Memory B cell (primary cell): ENCODE measurements around the gene SLIT2.

Experiments
- ATAC-seq: fragments of 150-1000 bp; cut with Tn5 transposase; 2 replicates; pipeline ENCODE4 v1.10.0; 2021; ENCODE audit warnings: low read depth, mild to moderate bottlenecking, moderate library complexity
- DNase-seq, 2 donors: peaks; one replicate each; pipeline ENCODE4 v3.0.0; 2022; ENCODE audit warnings: low spot score in 2 of 2
- H3K27ac Mint-ChIP-seq: one replicate; pipeline ENCODE4 v1.8.0; 2022; ENCODE audit warnings: mild to moderate bottlenecking, moderate library complexity, mixed read lengths
- H3K27me3 Mint-ChIP-seq: one replicate; pipeline ENCODE4 v1.8.0; 2022; ENCODE audit warnings: mixed read lengths
- H3K36me3 Mint-ChIP-seq: one replicate; pipeline ENCODE4 v1.8.0; 2022; ENCODE audit warnings: mild to moderate bottlenecking, mixed read lengths
- H3K4me1 Mint-ChIP-seq: one replicate; pipeline ENCODE4 v1.8.0; 2022; ENCODE audit warnings: mixed read lengths
- H3K4me3 Mint-ChIP-seq: one replicate; pipeline ENCODE4 v1.8.0; 2022; ENCODE audit warnings: mild to moderate bottlenecking, moderate library complexity, mixed read lengths
- H3K9me3 Mint-ChIP-seq: one replicate; pipeline ENCODE4 v1.8.0; 2022; ENCODE audit warnings: mixed read lengths

SLIT2 gene

DNA sequence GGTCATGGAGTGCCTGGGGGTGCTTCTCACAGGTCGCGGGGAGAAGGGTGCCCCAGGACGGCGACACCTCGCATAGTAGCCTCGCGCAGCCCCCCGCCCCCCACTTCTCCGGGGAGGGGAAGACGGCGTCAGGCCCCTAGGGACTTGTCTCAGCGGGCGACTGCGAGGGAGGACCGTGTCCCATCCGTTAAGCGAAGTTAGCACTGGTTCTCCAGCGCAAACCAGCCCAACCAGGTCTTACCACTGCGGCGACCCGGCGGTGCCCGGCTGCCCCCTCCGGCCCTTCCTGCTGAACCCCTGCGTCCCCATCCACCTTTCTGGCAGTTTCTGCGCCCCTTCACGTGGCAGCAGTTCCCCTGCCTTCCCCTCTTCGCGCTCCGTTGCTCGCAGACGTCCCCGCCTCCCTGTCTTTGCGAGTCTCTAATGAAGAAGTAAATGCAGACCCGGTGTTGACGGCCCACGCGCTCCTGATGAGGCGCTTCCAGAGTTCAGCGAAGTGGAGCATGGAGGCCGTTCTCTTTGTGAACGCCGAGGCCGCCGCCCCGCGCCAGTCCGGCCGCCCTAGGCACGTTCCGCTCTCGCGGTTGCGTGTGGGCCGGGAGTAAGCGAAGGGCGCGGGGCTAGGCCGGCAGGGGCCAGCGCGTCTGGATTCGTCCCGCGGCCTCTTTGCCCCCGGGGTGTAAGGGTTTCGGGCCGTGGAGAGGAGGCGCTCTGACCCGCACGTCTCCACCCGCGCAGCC lies 3.0 kb downstream of the SLIT2 start:
- H3K4me1 Mint-ChIP-seq, result peaks cover 16% of the 10 kb centered on the region
- H3K27ac Mint-ChIP-seq, result no peak overlapping the region
- DNase-seq (no peak), ATAC-seq (peak; percentile 42)
- H3K9me3 Mint-ChIP-seq, result no peaks in the 10 kb centered on the region
- peaks cover 25% of the 10 kb centered on the region for H3K27me3 Mint-ChIP-seq
- no peaks in the 10 kb centered on the region for H3K36me3 Mint-ChIP-seq
- peak overlapping the region; percentile 79 for H3K4me3 Mint-ChIP-seq

GRCh38 chr4:20255251-20255586 lies 3.5 kb downstream of the SLIT2 start:
- H3K27me3 Mint-ChIP-seq, result peaks cover 25% of the 10 kb centered on the region
- no peak overlapping the region for H3K27ac Mint-ChIP-seq
- peak overlapping the region; percentile 15 for H3K4me3 Mint-ChIP-seq
- no peak for DNase-seq
- peaks cover 16% of the 10 kb centered on the region for H3K4me1 Mint-ChIP-seq
- H3K36me3 Mint-ChIP-seq, result no peaks in the 10 kb centered on the region
- ATAC-seq, result no peak
- no peaks in the 10 kb centered on the region for H3K9me3 Mint-ChIP-seq

DNA sequence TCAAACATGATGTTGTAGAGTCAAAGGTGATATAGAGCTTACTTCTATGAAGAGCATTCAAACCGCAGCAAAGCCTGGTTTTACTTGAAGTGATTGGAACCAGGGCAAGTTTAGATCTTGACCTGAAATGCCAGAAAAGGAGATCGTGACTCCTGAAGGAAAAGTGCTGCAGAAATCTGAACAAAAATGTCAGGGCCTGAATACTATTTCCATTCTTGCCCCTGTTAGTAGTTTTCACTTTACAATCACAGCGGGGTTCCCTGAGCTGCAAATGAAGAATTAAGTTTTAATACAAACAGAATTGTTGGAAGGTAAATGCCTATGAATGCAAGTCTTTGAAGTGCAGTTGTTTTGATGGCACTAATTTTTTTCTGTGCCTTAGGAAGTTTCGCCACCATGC lies 4.1 kb downstream of the SLIT2 start:
- Mint-ChIP-seq H3K4me3 (no peak overlapping the region), H3K27ac (no peak overlapping the region), H3K9me3 (no peaks in the 10 kb centered on the region), H3K4me1 (peaks cover 16% of the 10 kb centered on the region), H3K36me3 (no peaks in the 10 kb centered on the region), H3K27me3 (peaks cover 24% of the 10 kb centered on the region)
- DNase-seq (no peak), ATAC-seq (no peak)

DNA sequence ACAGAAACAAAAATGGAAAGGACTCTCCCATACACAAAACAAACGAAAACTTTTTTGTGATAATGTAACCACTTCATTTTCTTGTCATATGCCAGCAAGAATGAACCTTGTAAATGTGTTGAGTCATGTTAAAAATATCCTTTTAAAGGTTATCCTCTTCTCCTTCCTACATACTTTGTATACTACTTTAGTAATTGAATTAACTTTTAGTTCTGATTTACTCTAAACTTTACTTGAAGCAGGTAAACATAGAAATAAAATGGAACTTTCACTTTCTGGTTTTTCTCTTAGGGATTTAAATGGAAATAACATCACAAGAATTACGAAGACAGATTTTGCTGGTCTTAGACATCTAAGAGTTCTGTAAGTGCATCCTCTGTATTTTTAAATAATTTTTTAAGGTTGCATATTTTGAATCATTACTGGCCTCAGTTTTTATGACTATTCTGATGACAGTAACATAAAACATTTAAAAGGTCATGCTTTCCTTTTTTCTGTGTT lies 4.7 kb downstream of the SLIT2 start:
- peaks cover 22% of the 10 kb centered on the region for H3K27me3 Mint-ChIP-seq
- no peaks in the 10 kb centered on the region for H3K36me3 Mint-ChIP-seq
- ATAC-seq, result no peak
- peaks cover 16% of the 10 kb centered on the region for H3K4me1 Mint-ChIP-seq
- no peaks in the 10 kb centered on the region for H3K9me3 Mint-ChIP-seq
- DNase-seq, result no peak
- no peak overlapping the region for H3K27ac Mint-ChIP-seq
- H3K4me3 Mint-ChIP-seq, result no peak overlapping the region

- no peak overlapping the region for H3K4me3 Mint-ChIP-seq
- peaks cover 8% of the 10 kb centered on the region for H3K27me3 Mint-ChIP-seq
- no peaks in the 10 kb centered on the region for H3K9me3 Mint-ChIP-seq
- H3K27ac Mint-ChIP-seq, result no peak overlapping the region
- ATAC-seq, result no peak
- no peak for DNase-seq
- no peaks in the 10 kb centered on the region for H3K36me3 Mint-ChIP-seq
- H3K4me1 Mint-ChIP-seq, result peaks cover 4% of the 10 kb centered on the region
Measured at GRCh38 chr4:20259707-20260106, 8.0 kb downstream of the SLIT2 start.

- Mint-ChIP-seq H3K27me3 (peaks cover 3% of the 10 kb centered on the region), H3K9me3 (no peaks in the 10 kb centered on the region), H3K4me3 (no peak overlapping the region), H3K4me1 (no peaks in the 10 kb centered on the region), H3K27ac (no peak overlapping the region), H3K36me3 (no peaks in the 10 kb centered on the region)
- ATAC-seq (no peak), DNase-seq (no peak)
Measured at GRCh38 chr4:20260821-20261220, 9.1 kb downstream of the SLIT2 start.

- H3K4me3 Mint-ChIP-seq, result no peak overlapping the region
- H3K27me3 Mint-ChIP-seq, result peaks cover 3% of the 10 kb centered on the region
- H3K27ac Mint-ChIP-seq, result no peak overlapping the region
- no peaks in the 10 kb centered on the region for H3K36me3 Mint-ChIP-seq
- H3K4me1 Mint-ChIP-seq, result no peaks in the 10 kb centered on the region
- H3K9me3 Mint-ChIP-seq, result no peaks in the 10 kb centered on the region
- ATAC-seq (no peak), DNase-seq (no peak)
Measured at GRCh38 chr4:20262221-20262620, 10.5 kb downstream of the SLIT2 start.

- no peaks in the 10 kb centered on the region for H3K36me3 Mint-ChIP-seq
- H3K4me1 Mint-ChIP-seq, result no peaks in the 10 kb centered on the region
- no peaks in the 10 kb centered on the region for H3K9me3 Mint-ChIP-seq
- no peak for DNase-seq
- peaks cover 3% of the 10 kb centered on the region for H3K27me3 Mint-ChIP-seq
- H3K27ac Mint-ChIP-seq, result no peak overlapping the region
- no peak overlapping the region for H3K4me3 Mint-ChIP-seq
- no peak for ATAC-seq
Measured at GRCh38 chr4:20264688-20265087, 13.0 kb downstream of the SLIT2 start.

DNA sequence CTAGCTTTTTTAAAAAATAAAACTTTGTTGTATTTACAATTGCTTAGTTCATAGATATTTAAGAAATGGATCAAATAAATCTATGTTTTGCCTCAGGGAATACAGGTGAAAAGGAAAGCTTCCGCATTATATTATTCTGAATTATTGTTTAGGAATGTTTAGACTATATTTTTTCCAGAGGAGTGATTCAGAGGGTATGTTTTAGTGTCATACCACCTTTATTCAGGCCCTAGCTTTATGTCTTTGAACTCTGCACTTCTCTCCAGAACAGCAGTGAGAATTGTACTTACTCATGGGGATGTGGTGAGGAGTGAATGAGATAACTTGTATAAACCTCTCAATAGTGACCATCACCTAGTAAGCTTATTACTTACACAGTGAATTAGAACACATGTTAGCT lies 14.0 kb downstream of the SLIT2 start:
- ATAC-seq (no peak), DNase-seq (no peak)
- Mint-ChIP-seq H3K9me3 (no peaks in the 10 kb centered on the region), H3K27ac (no peak overlapping the region), H3K36me3 (no peaks in the 10 kb centered on the region), H3K4me1 (no peaks in the 10 kb centered on the region), H3K4me3 (no peak overlapping the region), H3K27me3 (peaks cover 2% of the 10 kb centered on the region)

DNA sequence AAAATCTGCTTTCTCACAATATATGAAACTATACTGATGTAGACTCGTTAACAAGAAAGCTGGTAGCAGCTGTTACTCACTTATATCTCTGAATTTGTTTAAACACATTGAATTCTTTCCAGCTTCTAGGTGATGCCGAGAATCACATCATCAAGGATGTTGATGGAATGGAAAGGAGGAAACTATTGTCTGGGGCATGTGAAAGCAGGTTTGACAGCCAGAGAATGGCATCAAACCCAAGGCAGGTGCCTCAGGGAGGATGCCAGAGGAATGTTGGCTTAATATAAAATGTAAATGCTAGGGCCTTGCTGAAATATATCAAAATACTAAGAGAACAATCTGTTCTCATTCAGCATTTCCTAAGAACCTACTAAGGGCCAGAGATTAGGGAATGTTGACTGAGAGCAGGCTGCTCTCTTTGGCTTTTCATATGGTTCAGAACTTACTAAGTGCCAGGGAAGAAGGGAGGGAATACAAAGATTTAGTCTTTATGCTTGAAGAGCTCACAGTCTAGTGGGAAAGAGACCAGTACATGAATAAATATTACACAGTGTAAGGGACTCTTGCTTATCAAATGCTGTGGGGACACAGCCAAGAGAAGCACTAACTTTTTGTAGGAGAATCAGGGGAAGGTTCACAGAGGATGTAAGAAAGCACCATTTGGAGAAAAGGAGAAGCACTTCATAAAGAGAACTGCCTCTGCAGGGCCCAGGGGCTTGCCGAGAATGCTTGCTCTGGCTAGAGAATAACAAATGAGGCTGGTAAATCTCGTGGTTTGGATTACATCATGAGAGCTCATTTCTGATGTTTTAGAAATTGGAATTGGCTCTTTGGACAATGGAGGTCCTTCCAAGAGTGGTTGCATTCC lies 14.7 kb downstream of the SLIT2 start:
- DNase-seq, result no peak
- Mint-ChIP-seq H3K27me3 (no peaks in the 10 kb centered on the region), H3K36me3 (no peaks in the 10 kb centered on the region), H3K4me3 (no peak overlapping the region), H3K9me3 (no peaks in the 10 kb centered on the region), H3K4me1 (no peaks in the 10 kb centered on the region), H3K27ac (no peak overlapping the region)
- ATAC-seq, result no peak

- no peaks in the 10 kb centered on the region for H3K36me3 Mint-ChIP-seq
- DNase-seq (no peak), ATAC-seq (no peak)
- no peaks in the 10 kb centered on the region for H3K4me1 Mint-ChIP-seq
- no peaks in the 10 kb centered on the region for H3K9me3 Mint-ChIP-seq
- H3K27ac Mint-ChIP-seq, result no peak overlapping the region
- H3K27me3 Mint-ChIP-seq, result no peaks in the 10 kb centered on the region
- no peak overlapping the region for H3K4me3 Mint-ChIP-seq
Measured at GRCh38 chr4:20268028-20268427, 16.3 kb downstream of the SLIT2 start.

DNA sequence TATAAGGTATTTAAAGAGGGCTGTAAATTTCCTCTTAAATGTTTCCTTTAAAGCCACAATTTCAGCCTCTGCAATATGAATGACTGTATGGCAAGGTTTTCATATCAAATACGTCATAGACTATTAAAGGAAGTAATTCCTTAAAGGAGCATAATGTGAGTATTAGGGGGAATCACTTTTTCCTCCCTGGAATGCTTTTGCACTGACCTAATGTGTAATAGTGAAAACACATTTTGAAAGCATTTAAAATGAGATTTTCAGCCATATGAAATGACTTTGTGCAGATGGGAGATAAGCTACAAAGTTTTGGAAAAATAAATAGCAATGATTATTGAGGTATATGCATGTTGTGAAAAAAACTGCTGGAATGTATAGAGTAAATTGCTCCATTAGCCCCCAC lies 17.6 kb downstream of the SLIT2 start:
- ATAC-seq (no peak), DNase-seq (no peak)
- H3K9me3 Mint-ChIP-seq, result no peaks in the 10 kb centered on the region
- no peak overlapping the region for H3K27ac Mint-ChIP-seq
- no peaks in the 10 kb centered on the region for H3K4me1 Mint-ChIP-seq
- H3K36me3 Mint-ChIP-seq, result no peaks in the 10 kb centered on the region
- no peaks in the 10 kb centered on the region for H3K27me3 Mint-ChIP-seq
- no peak overlapping the region for H3K4me3 Mint-ChIP-seq

DNA sequence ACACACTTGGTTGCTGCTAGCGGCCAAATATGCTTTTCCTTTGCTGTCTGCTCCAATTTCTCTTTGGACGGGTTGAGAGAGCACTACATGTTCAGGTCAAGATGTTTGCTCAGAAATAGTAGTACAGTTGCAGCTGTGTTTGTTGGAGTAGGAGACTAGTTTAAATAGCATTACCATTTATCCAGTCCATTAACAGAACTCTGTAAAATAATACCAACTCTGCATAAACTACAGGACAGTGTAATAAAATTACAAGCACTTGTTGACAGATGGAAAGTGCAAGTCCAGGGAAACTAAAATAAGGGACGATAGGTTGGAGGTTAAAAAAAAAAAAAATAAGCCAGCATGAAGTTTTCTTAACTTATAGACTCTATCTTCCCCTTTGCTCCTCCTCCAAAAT lies 20.2 kb downstream of the SLIT2 start:
- Mint-ChIP-seq H3K36me3 (no peaks in the 10 kb centered on the region), H3K9me3 (no peaks in the 10 kb centered on the region), H3K27ac (no peak overlapping the region), H3K4me3 (no peak overlapping the region), H3K4me1 (no peaks in the 10 kb centered on the region), H3K27me3 (no peaks in the 10 kb centered on the region)
- DNase-seq (no peak), ATAC-seq (no peak)

DNA sequence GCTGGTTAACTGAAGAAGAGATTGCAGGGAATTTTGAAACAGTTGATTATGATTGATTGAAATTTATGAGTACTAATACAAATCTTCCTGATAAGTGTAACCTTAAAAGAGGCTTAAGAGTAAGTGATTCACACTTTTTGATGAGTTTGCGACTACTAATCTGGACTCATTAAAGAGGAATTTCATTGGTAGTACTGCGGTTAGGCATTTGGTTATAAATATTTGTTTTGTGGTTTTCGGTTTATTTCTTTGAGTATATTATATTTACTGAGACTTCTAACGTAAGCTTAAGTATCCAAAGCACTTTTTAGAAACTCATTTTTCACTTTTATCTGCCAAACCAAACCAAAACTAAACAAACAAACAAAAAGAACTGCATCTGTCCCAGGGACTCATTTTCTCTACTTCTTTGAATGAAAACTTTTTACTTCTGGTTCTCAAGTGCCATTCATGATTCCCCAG lies 20.7 kb downstream of the SLIT2 start:
- Mint-ChIP-seq H3K4me3 (no peak overlapping the region), H3K4me1 (no peaks in the 10 kb centered on the region), H3K9me3 (no peaks in the 10 kb centered on the region), H3K27ac (no peak overlapping the region), H3K27me3 (no peaks in the 10 kb centered on the region), H3K36me3 (no peaks in the 10 kb centered on the region)
- ATAC-seq, result no peak
- no peak for DNase-seq
